ENCODE measurements around the gene SF3B6. TPM values are rescaled to one million over a fixed set of nuclear protein-coding genes. Genes with fewer than 3 reads are reported as not detected.

The SF3B6 gene
- total RNA-seq, 1 experiment from 2014 or later: 184 TPM

- peaks cover 11% of the 10 kb centered on the region for H3K36me3 Mint-ChIP-seq (ENCODE audit: insufficient read depth, unreplicated experiment)
- TF ChIP-seq CTCF (IDR thresholded peaks at IDR 0.05; ENCODE audit: insufficient read depth in 1 of 2, low read depth in 1 of 2, low read length in 1 of 2, severe bottlenecking in 1 of 2, unreplicated experiment in 1 of 2): no peak
- Histone ChIP-seq H3K27me3 (replicated peaks; ENCODE audit: control insufficient read depth, insufficient read depth, low read length) (no peaks in the 10 kb centered on the region), H3K36me3 (ENCODE audit: control insufficient read depth, insufficient read depth, low read length) (no peaks in the 10 kb centered on the region), H3K9me3 (no peaks in the 10 kb centered on the region), H3K4me1 (no peaks in the 10 kb centered on the region), H3K4me3 (ENCODE audit: low read depth, low read length) (no peak overlapping the region)
- ChIA-PET POLR2A (no interaction called here), CTCF (no interaction called here)
- H3K4me3 Mint-ChIP-seq (ENCODE audit: unreplicated experiment): no peak overlapping the region
- H3K4me1 Mint-ChIP-seq (ENCODE audit: low read depth, unreplicated experiment): peaks cover 6% of the 10 kb centered on the region
- H3K27ac Mint-ChIP-seq (ENCODE audit: unreplicated experiment): no peak overlapping the region
- BruUV-seq (replicated peaks): no TSS peak
- no peaks in the 10 kb centered on the region for H3K9me3 Mint-ChIP-seq (ENCODE audit: unreplicated experiment)
- intact Hi-C loops (cut with micrococcal nuclease; ENCODE audit: unreplicated experiment): no loop called here
- H3K27me3 Mint-ChIP-seq (ENCODE audit: insufficient read depth, unreplicated experiment): no peaks in the 10 kb centered on the region
- no peak for DNase-seq
Observed at GRCh38 chr2:24088821-24089359, 12.8 kb upstream of the SF3B6 start.

- H3K4me1 Mint-ChIP-seq (ENCODE audit: low read depth, unreplicated experiment): peaks cover 12% of the 10 kb centered on the region
- H3K36me3 Mint-ChIP-seq (ENCODE audit: insufficient read depth, unreplicated experiment): peaks cover 26% of the 10 kb centered on the region
- BruUV-seq (replicated peaks): no TSS peak
- ChIA-PET CTCF (interaction anchor here (0.5 kb wide), 1 partner anchor 11 kb away, joined by 3 read pairs; the partner anchor contains the start of gene SF3B6), POLR2A (no interaction called here)
- DNase-seq: no peak
- Histone ChIP-seq H3K27me3 (replicated peaks; ENCODE audit: control insufficient read depth, insufficient read depth, low read length) (no peaks in the 10 kb centered on the region), H3K4me1 (peaks cover 8% of the 10 kb centered on the region), H3K4me3 (ENCODE audit: low read depth, low read length) (no peak overlapping the region), H3K9me3 (no peaks in the 10 kb centered on the region), H3K36me3 (ENCODE audit: control insufficient read depth, insufficient read depth, low read length) (0 out of 2 replicates have a peak, but pooled peaks cover 3% of the 10 kb centered on the region)
- no peak overlapping the region for H3K27ac Mint-ChIP-seq (ENCODE audit: unreplicated experiment)
- intact Hi-C loops (cut with micrococcal nuclease; ENCODE audit: unreplicated experiment): no loop called here
- no peak for TF ChIP-seq CTCF (IDR thresholded peaks at IDR 0.05; ENCODE audit: insufficient read depth in 1 of 2, low read depth in 1 of 2, low read length in 1 of 2, severe bottlenecking in 1 of 2, unreplicated experiment in 1 of 2)
- no peak overlapping the region for H3K4me3 Mint-ChIP-seq (ENCODE audit: unreplicated experiment)
- no peaks in the 10 kb centered on the region for H3K27me3 Mint-ChIP-seq (ENCODE audit: insufficient read depth, unreplicated experiment)
- no peaks in the 10 kb centered on the region for H3K9me3 Mint-ChIP-seq (ENCODE audit: unreplicated experiment)
Observed at GRCh38 chr2:24087032-24087431, 10.9 kb upstream of the SF3B6 start.

- CTCF ChIA-PET: no interaction called here
- intact Hi-C loops (cut with micrococcal nuclease; ENCODE audit: unreplicated experiment): no loop called here
- Histone ChIP-seq H3K9me3 (no peaks in the 10 kb centered on the region), H3K4me3 (ENCODE audit: low read depth, low read length) (no peak overlapping the region), H3K27me3 (replicated peaks; ENCODE audit: control insufficient read depth, insufficient read depth, low read length) (no peaks in the 10 kb centered on the region), H3K4me1 (peaks cover 8% of the 10 kb centered on the region), H3K36me3 (ENCODE audit: control insufficient read depth, insufficient read depth, low read length) (0 out of 2 replicates have a peak, but pooled peaks cover 3% of the 10 kb centered on the region)
- no peak for TF ChIP-seq CTCF (IDR thresholded peaks at IDR 0.05; ENCODE audit: insufficient read depth in 1 of 2, low read depth in 1 of 2, low read length in 1 of 2, severe bottlenecking in 1 of 2, unreplicated experiment in 1 of 2)
- H3K36me3 Mint-ChIP-seq (ENCODE audit: insufficient read depth, unreplicated experiment): peaks cover 34% of the 10 kb centered on the region
- DNase-seq: no peak
- BruUV-seq (replicated peaks): no TSS peak
- POLR2A ChIA-PET: no interaction called here
- no peaks in the 10 kb centered on the region for H3K9me3 Mint-ChIP-seq (ENCODE audit: unreplicated experiment)
- H3K4me1 Mint-ChIP-seq (ENCODE audit: low read depth, unreplicated experiment): peaks cover 13% of the 10 kb centered on the region
- H3K27me3 Mint-ChIP-seq (ENCODE audit: insufficient read depth, unreplicated experiment): no peaks in the 10 kb centered on the region
- peak overlapping the region; percentile 22 for H3K4me3 Mint-ChIP-seq (ENCODE audit: unreplicated experiment)
- no peak overlapping the region for H3K27ac Mint-ChIP-seq (ENCODE audit: unreplicated experiment)
Observed at GRCh38 chr2:24086241-24086640, 10.1 kb upstream of the SF3B6 start.
